Endothelial cell of umbilical vein (primary cell): Measurements from ENCODE around the gene USP4. TPM values are rescaled to one million over a fixed set of nuclear protein-coding genes. Genes with fewer than 3 reads are reported as not detected.
"Not testable (repeated sequence)": the region's sequence is repeated elsewhere in the genome, so short reads cannot be mapped to it uniquely, and the experiment has no call there.

Experiments
- BruUV-seq: library from RNA; stranded (reverse); fragments of 400-500 nt; replicated peaks from 2 replicates; lab custom pipeline; 2021; lab: Mats Ljungman, UMichigan
- CTCF ChIA-PET: fragments of 300-600, 350-600 bp; sonication (Branson Sonifier 250); formaldehyde crosslinking; loops from one replicate; lab custom pipeline; 2021; ENCODE audit warnings: antibody characterized with exemption, inconsistent platforms; lab: Charles Lee
- POLR2A ChIA-PET: fragments of 300-600, 350-600 bp; sonication (Branson Sonifier 250); formaldehyde crosslinking; loops from one replicate; lab custom pipeline; 2021; ENCODE audit warnings: antibody characterized with exemption, inconsistent platforms; lab: Charles Lee
- DNase-seq: peaks from one replicate; pipeline ENCODE4 v3.0.0-alpha.2; 2011; ENCODE audit warnings: low read depth, low spot score
- FAIRE-seq: peaks from 2 replicates; lab custom pipeline; 2011; peaks lifted over from hg19 to GRCh38; lab: Jason Lieb, UNC
- H2AFZ ChIP-seq: 2 replicates; pipeline ENCODE4 v1.6.0; 2012; ENCODE audit warnings: low read depth, low read length, control low read depth, inconsistent platforms
- H3K27ac ChIP-seq: 2 replicates; pipeline ENCODE4 v1.5.1; 2011; ENCODE audit warnings: low read depth, mild to moderate bottlenecking, control low read depth, low read length, moderate library complexity; ENCODE audit not compliant: insufficient read depth
- H3K27me3 ChIP-seq, 2 experiments: 2 replicates each; pipeline versions ENCODE4 v1.6.0 to v1.6.1; 2011; ENCODE audit warnings: low read length in 2 of 2, mixed read lengths in 1 of 2; ENCODE audit not compliant: control insufficient read depth in 2 of 2, insufficient read depth in 2 of 2
- H3K36me3 ChIP-seq, 2 experiments: 2 replicates in 1 of 2; 3 replicates in 1 of 2; pipeline ENCODE4 v1.5.1; 2011; ENCODE audit warnings: low read length in 2 of 2, mild to moderate bottlenecking in 1 of 2, moderate library complexity in 1 of 2; ENCODE audit not compliant: control insufficient read depth in 2 of 2, insufficient read depth in 2 of 2; ENCODE audit errors: extremely low read depth in 1 of 2
- H3K4me1 ChIP-seq: 3 replicates; pipeline ENCODE4 v1.5.1; 2011; ENCODE audit warnings: mild to moderate bottlenecking, low read length; ENCODE audit not compliant: control insufficient read depth, insufficient read depth; ENCODE audit errors: extremely low read depth
- H3K4me2 ChIP-seq: 2 replicates; pipeline ENCODE4 v1.6.1; 2011; ENCODE audit warnings: low read length, control low read depth, mixed read lengths; ENCODE audit not compliant: insufficient read depth
- H3K4me3 ChIP-seq, 3 experiments: fragments of 200-600 bp in 1 of 3; sonication (generic), shearing (Covaris generic) in 1 of 3; replicated peaks in 1 of 3; 2 replicates each; pipeline ENCODE4 v1.5.1; 2011 to 2016; ENCODE audit warnings: control low read depth in 3 of 3, low read length in 3 of 3, mild to moderate bottlenecking in 2 of 3, inconsistent platforms in 1 of 3, low read depth in 1 of 3, moderate library complexity in 1 of 3; ENCODE audit not compliant: insufficient read depth in 1 of 3
- H3K79me2 ChIP-seq: 2 replicates; pipeline ENCODE4 v1.6.0; 2012; ENCODE audit warnings: low read length, inconsistent platforms; ENCODE audit not compliant: control insufficient read depth, insufficient read depth
- H3K9ac ChIP-seq: replicated peaks from 2 replicates; pipeline ENCODE3; 2011; ENCODE audit warnings: low read length, control low read depth; ENCODE audit not compliant: insufficient read depth; ENCODE audit errors: extremely low read depth
- H3K9me1 ChIP-seq: replicated peaks from 3 replicates; pipeline ENCODE4 v1.6.0; 2011; ENCODE audit warnings: mild to moderate bottlenecking, low read length; ENCODE audit not compliant: control insufficient read depth, insufficient read depth; ENCODE audit errors: extremely low read depth
- H3K9me3 ChIP-seq: replicated peaks from 2 replicates; pipeline ENCODE4 v1.5.1; 2012; ENCODE audit warnings: low read length, inconsistent platforms; ENCODE audit not compliant: control insufficient read depth, insufficient read depth
- H4K20me1 ChIP-seq: replicated peaks from 2 replicates; pipeline ENCODE3; 2011; ENCODE audit warnings: mild to moderate bottlenecking, low read length; ENCODE audit not compliant: control insufficient read depth, insufficient read depth; ENCODE audit errors: extremely low read depth
- EZH2 ChIP-seq: IDR thresholded peaks from 2 replicates; pipeline ENCODE4 v1.6.1; 2012; ENCODE audit warnings: borderline replicate concordance, low read depth, mild to moderate bottlenecking, moderate library complexity, low read length, inconsistent platforms; ENCODE audit not compliant: severe bottlenecking
- JUN ChIP-seq: IDR thresholded peaks from 2 replicates; pipeline ENCODE4 v1.6.1; 2011; ENCODE audit warnings: borderline replicate concordance, low read depth; ENCODE audit not compliant: insufficient read length, insufficient read depth
- MYC ChIP-seq: IDR thresholded peaks from one replicate; pipeline ENCODE4 v1.6.1; 2011; ENCODE audit warnings: mild to moderate bottlenecking, low read depth, low read length
- POLR2AphosphoS5 ChIP-seq: IDR thresholded peaks from 2 replicates; pipeline ENCODE4 v1.6.1; 2012; ENCODE audit warnings: low read depth, mild to moderate bottlenecking, control low read depth, low read length, moderate library complexity; ENCODE audit not compliant: insufficient read depth
- dilution Hi-C: fragments of 300-500 bp; cut with MboI; formaldehyde crosslinking; loops from one replicate; pipeline ENCODE4 v1.15.0; 2019; ENCODE audit warnings: low sequenced_read_pairs; ENCODE audit not compliant: extremely low pct_ligation_motif_present
- intact Hi-C: fragments of 100-400 bp; cut with micrococcal nuclease; formaldehyde crosslinking; loops from one replicate; pipeline ENCODE4 v1.10.0; 2022
- polyA plus RNA-seq, 4 experiments: library from polyadenylated mRNA; depleted of rRNA in 3 of 4; stranded (reverse) in 3 of 4; unstranded in 1 of 4; fragments of >200 nt; gene quantifications; 2 replicates each; pipeline versions ENCODE4 v1.2.1 to v1.2.3, GENCODE V29; 2011 to 2012; ENCODE audit warnings: missing spikeins in 1 of 4
- total RNA-seq: library from RNA; stranded (reverse); gene quantifications from 2 replicates; pipeline ENCODE4 v1.2.3, GENCODE V29; 2021

Gene USP4
- total and polyA plus RNA-seq, 2 donors (not counting 3 experiments of a cell fraction or from before 2014, with no cell fraction given), result 39.1 to 61.3 TPM

DNA sequence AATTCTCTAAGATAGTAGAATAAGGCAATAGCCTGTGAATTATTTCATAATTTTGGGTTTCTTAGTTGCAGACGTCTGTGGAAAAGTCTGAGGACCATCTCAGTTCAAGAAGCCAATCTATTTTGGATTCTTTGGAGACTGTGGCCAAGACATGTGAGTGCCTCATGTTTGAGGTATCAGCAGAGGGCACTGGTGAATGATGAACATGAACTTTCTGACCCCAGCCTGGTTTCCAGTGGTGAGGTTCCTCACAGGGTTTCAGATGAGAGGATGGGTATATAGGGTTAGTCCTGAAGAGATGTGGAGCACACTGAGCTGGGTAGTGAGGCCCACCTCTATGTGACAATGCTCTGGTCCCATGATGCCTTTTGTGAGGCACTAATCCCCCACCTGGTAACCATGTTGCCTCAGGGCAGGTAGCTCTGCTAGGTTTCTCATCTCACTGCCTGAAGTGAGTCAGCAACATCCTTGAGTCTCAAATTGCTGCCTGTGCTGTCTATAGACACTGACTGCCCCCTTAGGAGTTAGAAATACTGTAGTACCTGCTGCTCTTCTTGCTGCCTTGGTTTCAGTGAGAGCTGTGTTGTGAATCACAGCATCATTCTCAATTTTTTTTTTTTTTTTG is 95.2 kb downstream of the USP4 start:
- POLR2A ChIA-PET, result no interaction called here
- CTCF ChIA-PET, result no interaction called here
- Histone ChIP-seq H4K20me1 (no peaks in the 10 kb centered on the region), H2AFZ (no peak overlapping the region), H3K4me2 (no peak overlapping the region), H3K27me3 (no peaks in the 10 kb centered on the region), H3K4me1 (no peaks in the 10 kb centered on the region), H3K36me3 (no peaks in the 10 kb centered on the region), H3K27ac (no peak overlapping the region), H3K9me3 (no peaks in the 10 kb centered on the region), H3K9me1 (no peaks in the 10 kb centered on the region), H3K9ac (no peak overlapping the region), H3K79me2 (no peaks in the 10 kb centered on the region), H3K4me3 (no peak overlapping the region)
- dilution Hi-C loops (no loop called here), intact Hi-C loops (no loop called here)
- BruUV-seq, result no TSS peak
- no peak for TF ChIP-seq EZH2
- TF ChIP-seq JUN, result no peak
- no peak for TF ChIP-seq POLR2AphosphoS5
- TF ChIP-seq MYC, result no peak
- FAIRE-seq (no peak), DNase-seq (no peak)

DNA sequence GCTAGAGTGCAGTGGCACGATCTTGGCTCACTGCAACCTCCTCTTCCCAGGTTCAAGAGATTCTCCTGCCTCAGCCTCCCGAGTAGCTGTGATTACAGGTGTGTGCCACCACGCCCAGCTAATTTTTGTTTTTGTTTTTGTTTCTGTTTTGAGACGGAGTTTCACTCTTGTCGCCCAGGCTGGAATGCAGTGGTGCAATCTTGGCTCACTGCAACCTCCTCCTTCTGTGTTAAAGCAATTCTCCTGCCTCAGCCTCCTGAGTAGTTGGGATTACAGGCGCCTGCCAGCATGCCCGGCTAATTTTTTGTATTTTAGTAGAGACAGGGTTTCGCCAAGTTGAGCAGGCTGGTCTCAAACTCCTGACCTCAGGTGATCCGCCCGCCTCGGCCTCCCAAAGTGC is 99.8 kb downstream of the USP4 start:
- H3K4me3 ChIP-seq, FAIRE-seq, H3K4me2 ChIP-seq, dilution Hi-C loops, CTCF ChIA-PET, H3K36me3 ChIP-seq, H3K9me1 ChIP-seq, H3K79me2 ChIP-seq, H3K9me3 ChIP-seq, H3K9ac ChIP-seq, H3K4me1 ChIP-seq, intact Hi-C loops, H3K27ac ChIP-seq, POLR2A ChIA-PET, H4K20me1 ChIP-seq, H3K27me3 ChIP-seq, H2AFZ ChIP-seq, DNase-seq, BruUV-seq: not testable (repeated sequence)
